Measurements from ENCODE around the gene BPIFB3.

Gene BPIFB3

DNA sequence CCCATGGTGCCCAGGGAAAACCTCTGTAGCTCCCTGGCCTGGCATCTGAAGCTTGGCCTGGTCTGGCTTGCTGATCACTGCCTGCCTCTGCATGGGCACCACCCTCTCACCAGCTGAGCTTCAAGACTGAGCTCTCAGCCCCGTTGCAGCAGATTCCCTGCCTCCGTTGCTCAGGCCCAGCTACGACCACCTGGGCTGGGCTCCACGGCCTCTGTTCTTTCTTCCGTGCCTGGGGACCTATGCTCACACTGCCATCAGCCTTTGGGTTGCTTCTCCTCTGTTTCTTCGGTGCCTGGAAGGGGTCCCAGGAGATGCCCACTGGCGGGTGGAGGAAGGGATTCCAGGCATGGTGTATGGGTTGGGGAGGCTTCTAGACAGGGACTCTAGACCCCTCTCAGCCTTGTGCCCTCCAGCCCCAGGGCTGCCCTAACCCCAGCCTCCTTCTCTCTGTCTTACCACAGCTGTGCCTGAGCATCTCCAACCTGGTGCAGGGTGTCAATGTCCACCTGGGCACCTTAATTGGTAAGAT lies 37.1 kb upstream of the BPIFB3 start:
- no peak for DNase-seq

DNA sequence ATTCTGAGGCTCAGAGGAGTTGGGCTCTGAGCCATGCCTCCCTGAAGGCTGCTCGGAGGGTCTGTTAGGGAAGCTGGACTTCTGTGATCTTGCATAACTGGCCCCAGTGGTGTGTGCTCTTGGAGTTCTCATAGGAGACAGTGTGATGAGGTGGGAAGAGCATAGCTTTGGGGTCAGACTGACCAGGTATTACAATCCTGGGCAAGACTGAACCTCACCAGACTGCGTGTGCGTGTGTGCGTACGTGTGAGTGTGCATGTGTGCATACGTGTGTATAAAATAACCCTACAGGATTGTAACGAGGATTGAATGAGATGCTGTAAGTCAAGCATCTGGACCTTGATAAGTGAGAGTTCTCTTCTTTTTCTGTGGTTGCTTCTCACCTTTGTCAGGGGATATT lies 36.2 kb upstream of the BPIFB3 start:
- no peak for DNase-seq

- no peak for DNase-seq
Measured at GRCh38 chr20:33018169-33018931, 35.4 kb upstream of the BPIFB3 start.

- no peak for DNase-seq
Measured at GRCh38 chr20:33019465-33020277, 34.0 kb upstream of the BPIFB3 start.

DNA sequence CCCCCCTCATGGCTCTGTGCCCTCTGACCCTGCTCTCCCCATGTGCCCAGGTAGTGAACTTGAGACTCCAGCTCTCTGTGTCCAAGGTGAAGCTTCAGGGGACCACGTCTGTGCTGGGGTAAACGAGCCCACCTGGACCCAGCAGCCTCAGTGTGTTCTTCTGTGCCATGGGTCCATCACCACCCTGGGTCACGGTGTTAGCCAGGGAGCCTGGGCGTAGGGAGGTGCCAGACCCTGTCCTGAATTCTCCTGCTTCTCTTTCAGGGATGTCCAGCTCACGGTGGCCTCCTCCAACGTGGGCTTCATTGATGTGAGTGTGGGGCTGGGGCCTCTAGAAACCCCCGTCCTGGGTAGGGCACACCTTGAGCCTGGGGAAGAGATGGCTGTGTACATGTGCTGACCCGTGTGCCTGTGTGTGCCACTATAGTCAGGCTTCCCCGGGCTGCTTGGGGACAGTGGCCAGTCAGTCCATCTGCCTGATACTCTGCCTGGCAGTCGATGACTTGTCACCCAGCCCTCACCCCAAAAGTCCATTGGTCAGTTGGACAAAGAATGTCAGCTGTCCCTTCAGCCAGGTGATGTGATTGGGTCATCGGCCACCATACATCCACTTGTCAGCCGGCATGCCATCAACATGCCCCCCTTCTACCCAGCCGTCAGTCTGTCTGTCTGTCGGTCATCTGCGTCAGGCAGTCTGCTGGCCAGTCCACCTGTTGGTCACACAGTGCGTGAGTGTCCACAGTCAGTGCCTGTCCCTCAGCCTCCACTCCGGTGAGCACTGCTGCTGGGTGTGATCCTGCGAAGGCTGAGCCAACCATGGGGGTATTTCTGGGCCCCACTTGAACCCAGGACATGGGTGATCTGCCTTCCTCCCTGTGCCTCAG lies 33.2 kb upstream of the BPIFB3 start:
- no peak for DNase-seq

DNA sequence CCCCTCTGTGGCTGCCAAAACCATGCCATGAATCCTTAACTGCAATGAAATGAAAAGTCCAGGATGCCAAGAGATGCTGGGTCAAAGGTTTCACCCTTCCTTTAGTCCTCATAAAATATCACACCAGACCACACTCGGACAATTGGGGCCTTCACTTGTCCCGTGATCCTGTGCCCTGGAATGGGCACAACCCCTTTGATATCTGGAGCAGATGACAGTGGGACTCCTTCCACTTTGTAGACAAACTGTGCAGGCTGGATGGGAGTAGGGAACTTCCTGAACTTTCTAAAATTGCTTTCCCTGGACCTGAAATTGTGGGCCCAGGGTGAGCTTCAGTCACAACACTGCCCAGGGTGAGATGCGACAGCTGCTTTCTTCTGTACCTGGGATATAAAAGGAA lies 31.8 kb upstream of the BPIFB3 start:
- DNase-seq = no peak

DNA sequence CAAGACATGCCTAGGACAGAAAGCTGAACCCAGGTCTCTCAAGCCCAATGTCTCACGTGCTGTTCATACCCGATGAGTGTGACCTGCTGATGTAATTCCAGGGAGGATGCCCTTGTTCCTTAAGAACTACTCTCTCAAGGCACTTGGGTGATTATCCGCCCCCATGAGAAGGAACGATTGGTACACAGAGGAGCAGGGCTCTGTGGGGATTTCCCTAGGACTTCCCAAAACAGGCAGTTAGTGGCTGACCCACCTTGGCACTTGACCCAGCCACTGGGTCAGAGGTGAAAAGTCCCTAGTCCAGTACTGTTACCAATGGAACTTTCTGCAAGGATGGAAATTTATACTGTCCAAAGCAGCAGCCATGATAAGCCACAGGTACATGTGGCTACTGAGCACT lies 31.4 kb upstream of the BPIFB3 start:
- no peak for DNase-seq

GRCh38 chr20:33022694-33023438 lies 30.8 kb upstream of the BPIFB3 start:
- no peak for DNase-seq

- DNase-seq = no peak
Measured at GRCh38 chr20:33023439-33024242, 30.1 kb upstream of the BPIFB3 start.

- no peak for DNase-seq
Measured at GRCh38 chr20:33024243-33024560, 29.5 kb upstream of the BPIFB3 start.

DNA sequence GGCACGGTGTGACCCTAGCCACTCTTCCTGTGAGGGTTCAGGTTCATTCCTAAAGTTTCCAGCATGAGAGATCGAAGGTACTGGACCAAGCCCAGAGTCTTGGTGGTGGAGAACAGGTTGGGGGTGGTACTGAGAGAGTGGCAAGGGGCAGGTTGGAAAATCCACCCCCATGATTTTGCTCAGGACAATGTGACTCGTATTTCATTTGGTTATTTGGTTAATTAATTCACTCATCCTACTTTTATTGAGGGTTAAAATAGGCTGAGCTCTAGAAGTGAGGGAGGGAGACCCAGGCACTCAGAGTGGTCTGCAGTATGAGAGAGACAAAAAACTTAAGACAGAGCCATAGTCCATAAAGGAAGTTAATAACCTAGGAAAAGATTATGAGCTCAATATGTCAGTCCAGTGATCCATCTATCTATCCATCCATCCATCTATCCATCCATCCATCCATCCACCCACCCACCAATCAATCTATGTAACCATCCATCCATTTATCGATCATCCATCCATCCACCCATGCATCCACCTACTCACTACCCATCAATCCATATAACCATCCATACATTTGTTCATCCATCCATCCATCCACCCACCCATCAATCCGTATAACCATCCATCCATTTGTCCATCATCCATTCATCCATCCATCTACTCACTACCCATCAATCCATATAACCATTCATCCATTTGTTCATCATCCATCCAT lies 28.9 kb upstream of the BPIFB3 start:
- no peak for DNase-seq

DNA sequence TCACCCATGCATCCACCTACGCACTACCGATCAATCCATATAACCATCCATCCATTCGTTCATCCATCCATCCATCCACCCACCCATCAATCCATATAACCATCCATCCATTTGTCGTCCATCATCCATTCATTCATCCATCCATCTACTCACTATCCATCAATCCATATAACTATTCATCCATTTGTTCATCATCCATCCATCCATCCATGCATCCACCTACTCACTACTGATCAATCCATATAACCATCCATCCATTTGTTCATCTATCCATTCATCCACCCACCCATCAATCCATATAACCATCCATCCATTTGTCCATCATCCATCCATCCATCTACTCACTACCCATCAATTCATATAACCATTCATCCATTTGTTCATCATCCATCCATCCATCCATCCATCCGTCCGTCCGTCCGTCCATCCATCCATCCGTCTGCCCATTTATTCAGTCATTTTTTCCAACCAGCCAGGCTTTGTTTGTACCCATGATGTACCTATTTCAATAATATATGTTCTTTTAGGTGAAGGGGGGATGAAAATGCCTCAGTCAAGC lies 28.3 kb upstream of the BPIFB3 start:
- DNase-seq = no peak

- no peak for DNase-seq
Measured at GRCh38 chr20:33026072-33026778, 27.5 kb upstream of the BPIFB3 start.

GRCh38 chr20:33026779-33027759 lies 26.6 kb upstream of the BPIFB3 start:
- DNase-seq = no peak

GRCh38 chr20:33027769-33028751 lies 25.6 kb upstream of the BPIFB3 start:
- no peak for DNase-seq

DNA sequence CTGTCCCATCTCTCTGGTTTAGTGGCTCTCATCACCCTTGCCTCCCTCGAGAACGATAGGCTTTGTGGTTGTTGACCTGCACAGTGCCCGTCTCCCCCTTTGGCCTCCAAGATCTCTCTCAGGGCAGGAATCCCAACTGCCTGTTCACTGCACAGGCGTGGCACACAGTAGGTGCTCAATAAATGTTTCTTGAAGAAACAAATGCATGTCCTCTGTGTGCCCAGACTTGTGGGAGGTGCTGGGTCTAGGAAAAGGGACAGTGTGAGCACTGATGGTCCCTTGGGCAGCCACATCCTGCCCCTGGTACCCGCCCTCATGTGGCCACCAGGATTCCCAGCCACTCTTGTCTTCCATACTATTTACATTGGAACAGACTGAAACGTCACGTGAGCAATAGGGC lies 24.8 kb upstream of the BPIFB3 start:
- DNase-seq = no peak

- DNase-seq = no peak
Measured at GRCh38 chr20:33030076-33030475, 23.6 kb upstream of the BPIFB3 start.

Measured in central memory CD4-positive, alpha-beta T cell (primary cell).